ENCODE measurements around the gene DPH3.

Gene DPH3

DNA sequence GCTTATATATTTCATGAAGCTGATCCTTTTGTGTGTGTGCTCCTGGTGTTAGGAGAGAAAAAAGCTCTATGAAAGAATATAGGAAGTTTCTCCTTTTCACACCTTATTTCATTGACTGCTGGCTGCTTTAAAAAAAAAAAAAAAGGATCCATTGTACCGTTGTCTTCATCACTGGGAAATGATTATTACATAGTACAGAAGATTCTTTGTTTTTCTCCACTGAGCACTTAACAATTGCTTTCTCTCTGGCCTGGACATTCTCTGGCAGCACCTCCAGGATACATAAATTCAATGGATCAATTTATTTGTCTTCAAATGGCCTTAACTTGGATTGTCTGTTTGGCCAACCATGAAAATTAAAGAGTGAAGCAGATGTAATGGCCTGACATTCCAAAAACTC lies 37.2 kb downstream of the DPH3 start:
- DNase-seq, result no peak

DNA sequence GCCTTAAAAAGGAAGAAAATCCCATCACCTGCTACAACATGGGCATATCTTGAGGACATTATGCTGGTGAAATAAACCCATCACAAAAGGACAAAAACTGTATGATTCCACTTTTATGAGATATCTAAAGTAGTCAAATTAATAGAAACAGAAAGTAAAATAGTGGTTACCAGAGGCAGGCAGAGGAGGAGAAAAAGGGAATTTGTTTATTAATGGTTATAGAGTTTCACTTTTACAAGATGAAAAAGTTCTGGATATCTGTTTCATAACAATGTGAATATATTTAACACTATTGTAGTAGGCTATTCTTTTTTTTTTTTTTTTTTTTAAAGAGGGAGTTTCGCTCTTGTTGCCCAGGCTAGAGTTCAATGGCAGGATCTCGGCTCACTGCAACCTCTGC lies 40.4 kb downstream of the DPH3 start:
- no peak for DNase-seq

DNA sequence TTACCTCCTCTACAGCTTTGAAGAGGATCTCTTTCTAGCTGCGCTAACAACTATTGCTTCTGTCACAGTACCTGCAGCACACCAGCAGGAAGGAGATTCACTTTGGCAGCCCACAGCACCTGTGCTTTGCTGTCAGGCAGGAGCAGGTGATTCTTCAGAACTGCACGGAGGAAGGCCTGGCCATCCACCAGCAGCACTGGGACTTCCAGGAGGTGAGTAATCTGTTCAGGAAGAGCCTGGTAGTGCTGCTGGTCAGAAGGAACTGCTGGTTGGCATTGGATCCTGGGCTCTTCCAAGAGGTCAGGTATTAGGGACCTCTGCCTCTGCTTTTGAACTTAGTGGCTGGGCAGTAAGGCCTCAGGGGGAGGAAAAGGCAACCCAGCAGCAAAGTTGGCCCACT lies 42.2 kb downstream of the DPH3 start:
- no peak for DNase-seq

DNA sequence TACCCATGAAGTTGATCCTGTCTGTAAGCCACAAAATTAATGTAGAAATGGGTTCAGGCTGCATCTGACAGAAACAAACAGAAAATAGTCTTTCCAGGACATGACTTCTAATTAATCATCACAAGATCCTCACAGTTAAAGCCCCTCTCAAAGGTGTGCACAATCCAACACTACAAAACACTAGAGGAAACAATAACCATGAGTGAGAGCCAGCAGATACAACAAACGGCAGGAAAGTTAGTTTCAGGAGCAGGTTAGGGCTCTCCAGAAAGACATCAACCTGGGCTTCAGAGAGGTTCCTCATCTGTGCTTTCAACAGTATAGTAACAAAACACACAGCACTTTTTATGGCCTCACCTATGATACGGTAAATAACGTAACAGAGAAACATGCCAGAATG lies 42.8 kb downstream of the DPH3 start:
- no peak for DNase-seq

GRCh38 chr3:16219777-16220176 lies 45.0 kb downstream of the DPH3 start:
- no peak for DNase-seq

GRCh38 chr3:16216373-16216935 lies 48.3 kb downstream of the DPH3 start:
- no peak for DNase-seq

DNA sequence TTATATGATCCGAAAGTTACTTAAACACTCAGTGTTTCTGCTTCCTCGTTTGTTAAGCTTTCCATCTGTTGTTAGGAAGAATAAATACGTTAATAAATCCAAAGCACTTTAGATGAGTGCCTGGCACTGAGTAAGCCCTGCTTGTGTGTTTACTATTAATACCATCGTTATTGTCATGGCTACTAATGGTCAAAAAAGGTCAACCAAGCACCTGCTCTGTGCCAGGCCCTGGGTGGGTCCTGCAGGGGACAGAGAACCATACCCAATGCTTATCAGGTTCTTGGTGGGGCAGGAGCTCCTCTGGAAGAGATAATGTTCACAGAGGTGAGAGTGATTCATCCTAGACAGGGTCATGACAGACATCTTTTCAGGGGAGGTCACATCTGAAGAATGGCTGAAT lies 50.4 kb downstream of the DPH3 start:
- DNase-seq, result no peak

GRCh38 chr3:16211176-16211904 lies 53.4 kb downstream of the DPH3 start:
- DNase-seq, result no peak
